ENCODE results near the gene ATXN1L. TPM values are rescaled to one million over a fixed set of nuclear protein-coding genes. Genes with fewer than 3 reads are reported as not detected.

Gene ATXN1L
- total and polyA plus RNA-seq, 5 donors = 8.7 to 20.1 (median 16.4) TPM

Other genes with a start within 250 kb of the ATXN1L start
- not detected for gene MARVELD3, start 219.8 kb upstream of the ATXN1L start, total RNA-seq
- 0.02 TPM for gene MARVELD3, start 219.8 kb upstream of the ATXN1L start, polyA plus RNA-seq
- gene PHLPP2, start 121.3 kb upstream of the ATXN1L start, total RNA-seq = 1 to 10 TPM; 6.1 to 6.8 (median 6.5) TPM
- 1.9 TPM for gene PHLPP2, start 121.3 kb upstream of the ATXN1L start, polyA plus RNA-seq
- gene AP1G1, start 37.1 kb upstream of the ATXN1L start, total RNA-seq = 10 to 100 TPM; 36.2 to 47.8 (median 37.8) TPM
- 11.2 TPM for gene AP1G1, start 37.1 kb upstream of the ATXN1L start, polyA plus RNA-seq
- 1 to 10 TPM; 6.3 to 8.5 (median 6.9) TPM for gene ZNF821, start 38.2 kb downstream of the ATXN1L start, total RNA-seq
- gene ZNF821, start 38.2 kb downstream of the ATXN1L start, polyA plus RNA-seq = 5.0 TPM
- gene IST1, start 49.6 kb downstream of the ATXN1L start, total RNA-seq = 100 to 1,000 TPM; 128 to 148 (median 139) TPM
- 89.5 TPM for gene IST1, start 49.6 kb downstream of the ATXN1L start, polyA plus RNA-seq
- gene PKD1L3, start 154.4 kb downstream of the ATXN1L start, total RNA-seq = 1 to 10 TPM in 1 of 4 donors, under 1 TPM in 3; 0.26 to 1.1 (median 0.44) TPM
- 0.18 TPM for gene PKD1L3, start 154.4 kb downstream of the ATXN1L start, polyA plus RNA-seq
- 10 to 100 TPM; 44.1 to 55.7 (median 47.4) TPM for gene DHODH, start 162.8 kb downstream of the ATXN1L start, total RNA-seq
- gene DHODH, start 162.8 kb downstream of the ATXN1L start, polyA plus RNA-seq = 38.9 TPM
- 100 to 1,000 TPM in 1 of 4 donors, 10 to 100 TPM in 2, 1 to 10 TPM in 1; 3.1 to 103 (median 36.3) TPM for gene HP, start 208.5 kb downstream of the ATXN1L start, total RNA-seq
- 13.2 TPM for gene HP, start 208.5 kb downstream of the ATXN1L start, polyA plus RNA-seq
- 10 to 100 TPM; 13.2 to 25.3 (median 15.8) TPM for gene HPR, start 217.2 kb downstream of the ATXN1L start, total RNA-seq
- gene HPR, start 217.2 kb downstream of the ATXN1L start, polyA plus RNA-seq = 38.7 TPM
- 1 to 10 TPM; 4.5 to 7.9 (median 5.4) TPM for gene TXNL4B, start 247.6 kb downstream of the ATXN1L start, total RNA-seq
- 5.0 TPM for gene TXNL4B, start 247.6 kb downstream of the ATXN1L start, polyA plus RNA-seq
- 10 to 100 TPM; 37.2 to 45.9 (median 43.1) TPM for gene DHX38, start 247.9 kb downstream of the ATXN1L start, total RNA-seq
- gene DHX38, start 247.9 kb downstream of the ATXN1L start, polyA plus RNA-seq = 27.7 TPM

All from right cardiac atrium (tissue), 5 donors.